ENCODE measurements around the gene SRRM3.
"Not testable (repeated sequence)": the region's sequence is repeated elsewhere in the genome, so short reads cannot be mapped to it uniquely, and the experiment has no call there.

Gene SRRM3

DNA sequence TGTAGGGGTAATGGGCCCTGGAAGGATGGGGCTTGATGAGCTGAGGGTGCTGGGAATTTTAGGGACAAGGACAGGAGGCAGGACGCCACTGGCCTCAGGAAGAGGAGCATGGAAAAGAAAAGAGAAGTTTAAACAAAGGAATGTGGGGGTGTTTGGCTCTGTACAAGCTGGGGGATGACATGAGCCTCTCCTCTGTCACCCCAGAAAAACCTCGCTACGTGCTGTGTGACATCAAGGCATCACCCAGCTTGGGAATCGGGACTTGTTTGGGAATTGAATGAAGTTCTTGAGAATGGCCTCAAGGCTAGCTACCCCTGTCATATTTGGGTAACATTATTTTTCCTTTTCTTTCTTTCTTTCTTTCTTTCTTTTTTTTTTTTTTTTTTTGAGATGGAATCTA lies 53.1 kb downstream of the SRRM3 start:
- FAIRE-seq (no peak), DNase-seq (ENCODE audit: insufficient read length, low spot score) (no peak)
- TF ChIP-seq POLR2A (IDR thresholded peaks at IDR 0.05; ENCODE audit: low read depth, low read length): no peak

GRCh38 chr7:76257973-76258372 lies 56.3 kb downstream of the SRRM3 start:
- no peak for DNase-seq (ENCODE audit: insufficient read length, low spot score)
- FAIRE-seq: no peak
- TF ChIP-seq POLR2A (IDR thresholded peaks at IDR 0.05; ENCODE audit: low read depth, low read length): no peak

GRCh38 chr7:76259124-76260093 lies 57.7 kb downstream of the SRRM3 start:
- DNase-seq (ENCODE audit: insufficient read length, low spot score) (no peak), FAIRE-seq (no peak)
- no peak for TF ChIP-seq POLR2A (IDR thresholded peaks at IDR 0.05; ENCODE audit: low read depth, low read length)

GRCh38 chr7:76260171-76260703 lies 58.5 kb downstream of the SRRM3 start:
- no peak for TF ChIP-seq POLR2A (IDR thresholded peaks at IDR 0.05; ENCODE audit: low read depth, low read length)
- no peak for FAIRE-seq
- DNase-seq (ENCODE audit: insufficient read length, low spot score): no peak

- FAIRE-seq (no peak), DNase-seq (ENCODE audit: insufficient read length, low spot score) (no peak)
- TF ChIP-seq POLR2A (IDR thresholded peaks at IDR 0.05; ENCODE audit: low read depth, low read length): no peak
Observed at GRCh38 chr7:76261329-76261728, 59.6 kb downstream of the SRRM3 start.

DNA sequence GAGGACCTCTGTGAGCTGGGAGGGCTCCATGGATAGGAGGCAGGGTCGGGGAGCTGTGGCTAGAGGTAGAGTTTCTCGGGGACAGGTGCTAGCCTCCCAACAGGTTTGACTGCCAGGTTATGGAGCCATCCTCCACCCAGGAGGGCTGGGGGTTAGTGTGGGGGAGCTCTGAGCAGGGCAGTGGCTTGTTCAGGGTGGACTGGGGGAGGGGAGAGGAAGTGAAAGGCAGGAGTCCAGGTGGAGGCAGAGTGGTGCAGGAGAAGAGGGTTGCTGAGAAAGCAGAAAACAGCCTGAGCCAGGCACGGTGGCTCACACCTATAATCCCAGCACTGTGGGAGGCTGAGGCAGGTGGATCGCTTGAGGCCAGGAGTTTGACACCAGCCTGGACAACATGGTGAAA lies 60.2 kb downstream of the SRRM3 start:
- no peak for FAIRE-seq
- no peak for TF ChIP-seq POLR2A (IDR thresholded peaks at IDR 0.05; ENCODE audit: low read depth, low read length)
- no peak for DNase-seq (ENCODE audit: insufficient read length, low spot score)

DNA sequence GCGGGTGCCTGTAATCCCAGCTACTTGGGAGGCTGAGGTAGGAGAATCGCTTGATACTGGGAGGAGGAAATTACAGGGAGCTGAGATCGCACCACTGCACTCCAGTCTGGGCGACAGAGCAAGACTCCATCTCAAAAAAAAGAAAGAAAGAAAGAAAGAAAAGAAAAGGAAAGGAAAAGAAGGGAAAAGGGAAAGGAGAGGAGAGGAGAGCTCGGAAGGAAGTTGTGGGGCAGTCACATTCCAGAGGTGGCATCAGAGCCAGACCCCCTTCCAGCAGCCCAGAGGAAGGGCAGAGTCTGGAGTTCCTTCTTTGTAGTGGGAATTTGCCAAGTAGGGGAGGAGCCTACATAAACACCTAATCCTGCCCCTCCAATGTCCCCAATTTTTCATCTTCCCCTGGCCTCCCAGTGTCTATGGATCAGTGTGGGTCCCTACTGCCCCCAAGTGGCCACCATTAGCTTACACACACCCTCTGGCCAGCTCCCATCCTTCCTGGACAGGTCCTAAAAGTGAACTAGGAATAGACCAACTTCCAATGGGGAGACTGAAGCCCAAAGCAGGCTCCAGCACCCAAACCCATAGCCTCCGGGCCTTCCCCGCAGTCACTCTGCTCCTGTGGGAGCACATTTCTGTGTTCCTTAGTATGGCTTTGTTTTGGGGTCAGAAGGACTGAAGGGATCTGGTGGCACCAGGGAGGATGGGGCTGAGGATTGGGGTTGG lies 61.1 kb downstream of the SRRM3 start:
- FAIRE-seq (no peak), DNase-seq (ENCODE audit: insufficient read length, low spot score) (peak; percentile 64)
- TF ChIP-seq POLR2A (IDR thresholded peaks at IDR 0.05; ENCODE audit: low read depth, low read length): no peak

- DNase-seq (ENCODE audit: insufficient read length, low spot score) (no peak), FAIRE-seq (no peak)
- no peak for TF ChIP-seq POLR2A (IDR thresholded peaks at IDR 0.05; ENCODE audit: low read depth, low read length)
Observed at GRCh38 chr7:76265299-76265698, 63.6 kb downstream of the SRRM3 start.

DNA sequence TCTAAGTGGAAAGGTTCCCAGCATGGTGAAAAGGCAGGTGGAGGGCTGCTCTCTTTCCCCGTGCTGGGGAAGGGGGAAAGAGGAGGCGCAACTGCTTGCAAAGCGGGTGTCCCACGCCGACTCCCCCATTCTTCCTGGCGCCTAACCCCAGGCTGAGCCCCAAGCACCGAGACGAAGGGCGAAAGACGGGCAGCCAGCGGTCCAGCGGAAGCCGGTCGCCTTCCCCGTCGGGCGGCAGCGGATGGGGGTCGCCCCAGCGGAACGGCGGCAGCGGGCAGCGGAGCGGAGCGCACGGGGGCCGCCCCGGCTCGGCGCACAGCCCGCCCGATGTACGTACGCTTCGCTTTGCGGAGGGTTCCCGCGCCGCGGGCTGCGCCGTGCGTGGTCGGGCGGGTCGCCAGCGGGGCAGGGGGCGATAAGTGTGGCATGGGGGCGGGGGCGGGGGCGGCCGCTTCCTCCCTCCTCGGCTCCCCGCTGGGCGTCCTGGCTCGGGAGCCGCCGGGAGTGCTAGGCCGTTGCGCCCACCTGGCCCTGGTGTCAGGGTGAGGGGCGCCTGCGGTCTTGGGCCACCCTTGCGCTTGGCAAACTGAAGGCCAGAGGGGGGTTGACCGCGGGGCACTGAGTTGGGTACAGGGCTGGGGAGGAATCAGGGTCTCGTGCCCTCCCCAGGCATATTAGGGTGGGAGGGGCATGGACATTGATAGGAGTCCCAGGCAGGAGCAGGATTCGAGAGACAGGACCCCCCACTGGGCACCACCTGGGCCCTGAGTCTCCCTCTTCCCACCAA lies 65.6 kb downstream of the SRRM3 start:
- DNase-seq (ENCODE audit: insufficient read length, low spot score) (no peak), FAIRE-seq (no peak)
- TF ChIP-seq POLR2A (IDR thresholded peaks at IDR 0.05; ENCODE audit: low read depth, low read length): no peak

- no peak for FAIRE-seq
- DNase-seq (ENCODE audit: insufficient read length, low spot score): no peak
- TF ChIP-seq POLR2A (IDR thresholded peaks at IDR 0.05; ENCODE audit: low read depth, low read length): no peak
Observed at GRCh38 chr7:76267894-76268183, 66.1 kb downstream of the SRRM3 start.

- FAIRE-seq: no peak
- TF ChIP-seq POLR2A (IDR thresholded peaks at IDR 0.05; ENCODE audit: low read depth, low read length): no peak
Observed at GRCh38 chr7:76268376-76268775, 66.7 kb downstream of the SRRM3 start.

DNA sequence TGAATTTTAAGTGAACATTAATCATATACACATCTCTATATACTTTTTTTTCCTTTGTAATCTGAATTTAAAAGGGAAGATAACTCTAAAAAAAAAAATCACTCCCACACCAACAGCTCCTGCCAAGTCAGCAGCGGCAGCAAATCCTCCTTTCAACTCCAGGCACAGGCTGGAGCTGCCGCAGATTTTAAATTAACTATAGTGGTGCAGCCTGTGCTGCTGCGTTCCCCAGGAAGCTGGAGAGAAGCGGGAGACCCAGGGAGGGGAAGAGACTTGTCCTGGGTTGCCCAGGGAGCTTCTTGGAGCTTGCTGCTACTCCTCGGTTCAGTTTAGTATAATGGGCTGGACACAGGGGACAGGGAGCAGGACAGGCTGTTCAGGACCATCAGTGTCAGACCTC lies 68.2 kb downstream of the SRRM3 start:
- DNase-seq (ENCODE audit: insufficient read length, low spot score): no peak
- FAIRE-seq: no peak
- TF ChIP-seq POLR2A (IDR thresholded peaks at IDR 0.05; ENCODE audit: low read depth, low read length): no peak

More at GRCh38 chr7:76268376-76268775, 66.7 kb downstream of the SRRM3 start:
- DNase-seq (ENCODE audit: insufficient read length, low spot score): no peak

- not testable (repeated sequence) for FAIRE-seq; DNase-seq (ENCODE audit: insufficient read length, low spot score)
Observed at GRCh38 chr7:76271384-76271783, 69.7 kb downstream of the SRRM3 start.

- FAIRE-seq (no peak), DNase-seq (ENCODE audit: insufficient read length, low spot score) (no peak)
- no peak for TF ChIP-seq POLR2A (IDR thresholded peaks at IDR 0.05; ENCODE audit: low read depth, low read length)
Observed at GRCh38 chr7:76272142-76272541, 70.4 kb downstream of the SRRM3 start.

Data from H54 (cell line).